ENCODE results near the gene VEGFC. TPM values are rescaled to one million over a fixed set of nuclear protein-coding genes. Genes with fewer than 3 reads are reported as not detected.
A peak's percentile ranks its signal among the peaks of the same experiment; 100 is the strongest.

VEGFC gene
- total RNA-seq, 2 experiments from 2014 or later, result not detected

- H3K27me3 Mint-ChIP-seq, result no peaks in the 10 kb centered on the region
- no peaks in the 10 kb centered on the region for H3K36me3 Mint-ChIP-seq (ENCODE audit: low read depth)
- H3K9me3 Mint-ChIP-seq, result peaks cover 2% of the 10 kb centered on the region
- DNase-seq, result no peak
- no peaks in the 10 kb centered on the region for H3K4me1 Mint-ChIP-seq
- POLR2A ChIA-PET, result no interaction called here
- no peak overlapping the region for H3K27ac Mint-ChIP-seq
- CTCF ChIA-PET, result interaction anchor here (1.1 kb wide), 1 partner anchor 11 kb away, joined by 3 read pairs; no protein-coding TSS in a partner anchor
- no peak overlapping the region for H3K4me3 Mint-ChIP-seq
These were observed 24.5 kb upstream of the VEGFC start for GRCh38 chr4:176817204-176817603.

GRCh38 chr4:176814770-176815169 is 22.0 kb upstream of the VEGFC start:
- ChIA-PET CTCF (no interaction called here), POLR2A (no interaction called here)
- H3K36me3 Mint-ChIP-seq (ENCODE audit: low read depth), result no peaks in the 10 kb centered on the region
- H3K9me3 Mint-ChIP-seq, result peaks cover 2% of the 10 kb centered on the region
- no peaks in the 10 kb centered on the region for H3K4me1 Mint-ChIP-seq
- DNase-seq, result no peak
- H3K27me3 Mint-ChIP-seq, result no peaks in the 10 kb centered on the region
- no peak overlapping the region for H3K27ac Mint-ChIP-seq
- H3K4me3 Mint-ChIP-seq, result no peak overlapping the region

GRCh38 chr4:176810481-176811249 is 17.9 kb upstream of the VEGFC start:
- Mint-ChIP-seq H3K4me1 (no peaks in the 10 kb centered on the region), H3K9me3 (peaks cover 4% of the 10 kb centered on the region), H3K36me3 (ENCODE audit: low read depth) (no peaks in the 10 kb centered on the region), H3K27me3 (no peaks in the 10 kb centered on the region), H3K4me3 (no peak overlapping the region), H3K27ac (no peak overlapping the region)
- ChIA-PET CTCF (no interaction called here), POLR2A (no interaction called here)
- DNase-seq, result no peak

- H3K27me3 Mint-ChIP-seq, result no peaks in the 10 kb centered on the region
- DNase-seq, result no peak
- H3K4me1 Mint-ChIP-seq, result no peaks in the 10 kb centered on the region
- no peaks in the 10 kb centered on the region for H3K36me3 Mint-ChIP-seq (ENCODE audit: low read depth)
- POLR2A ChIA-PET, result no interaction called here
- H3K4me3 Mint-ChIP-seq, result no peak overlapping the region
- CTCF ChIA-PET, result interaction anchor here (0.7 to 1.7 kb wide), 2 partner anchors 11 to 55 kb away, joined by 3 to 4 read pairs; no protein-coding TSS in a partner anchor
- H3K27ac Mint-ChIP-seq, result no peak overlapping the region
- H3K9me3 Mint-ChIP-seq, result peaks cover 4% of the 10 kb centered on the region
These were observed 14.2 kb upstream of the VEGFC start for GRCh38 chr4:176806778-176807375.

GRCh38 chr4:176805155-176805554 is 12.4 kb upstream of the VEGFC start:
- CTCF ChIA-PET, result no interaction called here
- H3K36me3 Mint-ChIP-seq (ENCODE audit: low read depth), result no peaks in the 10 kb centered on the region

GRCh38 chr4:176800891-176801534 is 8.3 kb upstream of the VEGFC start:
- H3K27me3 Mint-ChIP-seq, result no peaks in the 10 kb centered on the region
- POLR2A ChIA-PET, result no interaction called here
- H3K4me3 Mint-ChIP-seq, result no peak overlapping the region
- CTCF ChIA-PET, result no interaction called here
- no peaks in the 10 kb centered on the region for H3K36me3 Mint-ChIP-seq (ENCODE audit: low read depth)
- DNase-seq, result no peak
- H3K9me3 Mint-ChIP-seq, result no peaks in the 10 kb centered on the region
- H3K27ac Mint-ChIP-seq, result no peak overlapping the region
- no peaks in the 10 kb centered on the region for H3K4me1 Mint-ChIP-seq

More at GRCh38 chr4:176805155-176805554, 12.4 kb upstream of the VEGFC start:
- H3K4me3 Mint-ChIP-seq, result no peak overlapping the region
- no peak overlapping the region for H3K27ac Mint-ChIP-seq
- POLR2A ChIA-PET, result no interaction called here
- H3K27me3 Mint-ChIP-seq, result no peaks in the 10 kb centered on the region
- DNase-seq, result no peak
- H3K9me3 Mint-ChIP-seq, result peaks cover 4% of the 10 kb centered on the region
- H3K4me1 Mint-ChIP-seq, result no peaks in the 10 kb centered on the region

GRCh38 chr4:176799653-176800052 is 6.9 kb upstream of the VEGFC start:
- H3K36me3 Mint-ChIP-seq (ENCODE audit: low read depth), result no peaks in the 10 kb centered on the region

GRCh38 chr4:176798540-176798939 is 5.8 kb upstream of the VEGFC start:
- Mint-ChIP-seq H3K36me3 (ENCODE audit: low read depth) (no peaks in the 10 kb centered on the region), H3K27ac (no peak overlapping the region), H3K27me3 (peaks cover 15% of the 10 kb centered on the region), H3K9me3 (no peaks in the 10 kb centered on the region), H3K4me1 (no peaks in the 10 kb centered on the region), H3K4me3 (no peak overlapping the region)
- no peak for DNase-seq
- CTCF ChIA-PET, result no interaction called here
- POLR2A ChIA-PET, result no interaction called here

More at GRCh38 chr4:176799653-176800052, 6.9 kb upstream of the VEGFC start:
- Mint-ChIP-seq H3K27me3 (peaks cover 4% of the 10 kb centered on the region), H3K4me1 (no peaks in the 10 kb centered on the region), H3K4me3 (no peak overlapping the region), H3K9me3 (no peaks in the 10 kb centered on the region), H3K27ac (no peak overlapping the region)
- DNase-seq, result no peak
- ChIA-PET POLR2A (no interaction called here), CTCF (no interaction called here)

- CTCF ChIA-PET, result no interaction called here
- POLR2A ChIA-PET, result no interaction called here
- DNase-seq, result no peak
- no peaks in the 10 kb centered on the region for H3K9me3 Mint-ChIP-seq
- peaks cover 4% of the 10 kb centered on the region for H3K4me1 Mint-ChIP-seq
- peaks cover 32% of the 10 kb centered on the region for H3K27me3 Mint-ChIP-seq
- no peaks in the 10 kb centered on the region for H3K36me3 Mint-ChIP-seq (ENCODE audit: low read depth)
- no peak overlapping the region for H3K27ac Mint-ChIP-seq
- H3K4me3 Mint-ChIP-seq, result no peak overlapping the region
These were observed 2.7 kb upstream of the VEGFC start for GRCh38 chr4:176795441-176795840.

- CTCF ChIA-PET, result no interaction called here
- no peaks in the 10 kb centered on the region for H3K9me3 Mint-ChIP-seq
- POLR2A ChIA-PET, result no interaction called here
These were observed 1.9 kb upstream of the VEGFC start for GRCh38 chr4:176794651-176795050.

GRCh38 chr4:176794151-176794550 is 1.4 kb upstream of the VEGFC start:
- CTCF ChIA-PET, result no interaction called here
- POLR2A ChIA-PET, result no interaction called here
- Mint-ChIP-seq H3K27me3 (peaks cover 41% of the 10 kb centered on the region), H3K4me3 (no peak overlapping the region), H3K27ac (no peak overlapping the region), H3K4me1 (peaks cover 4% of the 10 kb centered on the region), H3K9me3 (no peaks in the 10 kb centered on the region), H3K36me3 (ENCODE audit: low read depth) (no peaks in the 10 kb centered on the region)
- no peak for DNase-seq

More at GRCh38 chr4:176794651-176795050, 1.9 kb upstream of the VEGFC start:
- no peak overlapping the region for H3K27ac Mint-ChIP-seq
- no peak for DNase-seq
- H3K27me3 Mint-ChIP-seq, result peaks cover 39% of the 10 kb centered on the region
- H3K4me3 Mint-ChIP-seq, result no peak overlapping the region
- H3K36me3 Mint-ChIP-seq (ENCODE audit: low read depth), result no peaks in the 10 kb centered on the region
- H3K4me1 Mint-ChIP-seq, result peaks cover 4% of the 10 kb centered on the region

GRCh38 chr4:176793060-176793605 is 411 bp upstream of the VEGFC start:
- DNase-seq, result no peak
- CTCF ChIA-PET, result no interaction called here
- peak overlapping the region; percentile 36 for H3K4me3 Mint-ChIP-seq
- no peaks in the 10 kb centered on the region for H3K9me3 Mint-ChIP-seq
- H3K27ac Mint-ChIP-seq, result no peak overlapping the region
- H3K4me1 Mint-ChIP-seq, result peaks cover 4% of the 10 kb centered on the region
- peaks cover 41% of the 10 kb centered on the region for H3K27me3 Mint-ChIP-seq
- POLR2A ChIA-PET, result no interaction called here
- H3K36me3 Mint-ChIP-seq (ENCODE audit: low read depth), result no peaks in the 10 kb centered on the region

- POLR2A ChIA-PET, result no interaction called here
- H3K4me1 Mint-ChIP-seq, result peaks cover 4% of the 10 kb centered on the region
- no peaks in the 10 kb centered on the region for H3K9me3 Mint-ChIP-seq
- H3K27ac Mint-ChIP-seq, result no peak overlapping the region
- H3K4me3 Mint-ChIP-seq, result peak overlapping the region; percentile 34
- no peaks in the 10 kb centered on the region for H3K36me3 Mint-ChIP-seq (ENCODE audit: low read depth)
- peaks cover 42% of the 10 kb centered on the region for H3K27me3 Mint-ChIP-seq
- DNase-seq, result no peak
- CTCF ChIA-PET, result interaction anchor here (0.7 to 1.3 kb wide), 2 partner anchors 30 to 256 kb away, joined by 3 read pairs; no protein-coding TSS in a partner anchor
These were observed 964 bp downstream of the VEGFC start for GRCh38 chr4:176791591-176792325.

Measured in activated CD4-positive, alpha-beta T cell treated with anti-CD3 and anti-CD28 coated beads, Interleukin-2, amount 10 ng/mL, durations not matched to agents 7 days and 5 days (primary cell).